Measurements from ENCODE around the gene STXBP3.

STXBP3 gene, protein sequence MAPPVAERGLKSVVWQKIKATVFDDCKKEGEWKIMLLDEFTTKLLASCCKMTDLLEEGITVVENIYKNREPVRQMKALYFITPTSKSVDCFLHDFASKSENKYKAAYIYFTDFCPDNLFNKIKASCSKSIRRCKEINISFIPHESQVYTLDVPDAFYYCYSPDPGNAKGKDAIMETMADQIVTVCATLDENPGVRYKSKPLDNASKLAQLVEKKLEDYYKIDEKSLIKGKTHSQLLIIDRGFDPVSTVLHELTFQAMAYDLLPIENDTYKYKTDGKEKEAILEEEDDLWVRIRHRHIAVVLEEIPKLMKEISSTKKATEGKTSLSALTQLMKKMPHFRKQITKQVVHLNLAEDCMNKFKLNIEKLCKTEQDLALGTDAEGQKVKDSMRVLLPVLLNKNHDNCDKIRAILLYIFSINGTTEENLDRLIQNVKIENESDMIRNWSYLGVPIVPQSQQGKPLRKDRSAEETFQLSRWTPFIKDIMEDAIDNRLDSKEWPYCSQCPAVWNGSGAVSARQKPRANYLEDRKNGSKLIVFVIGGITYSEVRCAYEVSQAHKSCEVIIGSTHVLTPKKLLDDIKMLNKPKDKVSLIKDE

DNA sequence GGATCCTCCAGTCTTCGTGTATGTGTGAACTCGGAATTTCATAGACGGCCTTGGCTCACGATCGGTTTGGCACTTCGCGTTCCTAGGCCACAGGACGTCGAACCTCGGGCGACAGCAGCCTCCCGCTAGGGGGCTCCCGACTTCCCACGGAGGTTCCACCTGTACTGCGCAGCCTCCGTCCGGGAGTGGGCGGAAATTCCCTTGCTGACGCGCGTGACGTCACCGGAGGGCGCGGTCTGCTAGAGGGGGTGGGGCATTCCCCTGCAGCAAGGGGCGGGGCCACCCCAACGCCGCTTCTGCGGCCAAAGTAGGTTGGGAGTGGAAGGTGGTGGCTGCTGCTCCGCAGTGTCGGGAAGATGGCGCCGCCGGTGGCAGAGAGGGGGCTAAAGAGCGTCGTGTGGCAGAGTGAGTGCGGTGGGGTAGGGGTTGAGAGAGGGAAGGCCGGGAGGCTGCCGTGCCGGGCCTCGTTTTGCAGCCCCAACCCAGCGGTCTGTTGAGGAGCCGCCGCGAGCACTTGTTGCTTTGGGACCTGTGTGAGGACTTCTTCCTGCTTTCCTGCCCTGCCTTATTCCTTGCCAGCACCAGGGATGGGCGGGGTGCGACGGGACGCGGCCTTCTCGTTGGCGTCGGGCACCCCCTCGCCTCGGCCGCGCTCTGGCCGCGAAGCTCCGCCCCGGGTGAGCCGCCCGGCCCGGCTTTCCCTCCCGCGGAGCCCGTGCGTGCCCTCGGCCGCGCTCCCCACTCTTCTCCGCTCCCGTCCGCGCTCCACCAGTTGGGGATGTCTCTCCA is at the start of gene STXBP3:
Gene STXBP3 (plus strand): TSS at position 293 of the 789 bp plus-strand sequence. CDS start 64 bp downstream, at position 357.
- TF ChIP-seq, protein P1, sequence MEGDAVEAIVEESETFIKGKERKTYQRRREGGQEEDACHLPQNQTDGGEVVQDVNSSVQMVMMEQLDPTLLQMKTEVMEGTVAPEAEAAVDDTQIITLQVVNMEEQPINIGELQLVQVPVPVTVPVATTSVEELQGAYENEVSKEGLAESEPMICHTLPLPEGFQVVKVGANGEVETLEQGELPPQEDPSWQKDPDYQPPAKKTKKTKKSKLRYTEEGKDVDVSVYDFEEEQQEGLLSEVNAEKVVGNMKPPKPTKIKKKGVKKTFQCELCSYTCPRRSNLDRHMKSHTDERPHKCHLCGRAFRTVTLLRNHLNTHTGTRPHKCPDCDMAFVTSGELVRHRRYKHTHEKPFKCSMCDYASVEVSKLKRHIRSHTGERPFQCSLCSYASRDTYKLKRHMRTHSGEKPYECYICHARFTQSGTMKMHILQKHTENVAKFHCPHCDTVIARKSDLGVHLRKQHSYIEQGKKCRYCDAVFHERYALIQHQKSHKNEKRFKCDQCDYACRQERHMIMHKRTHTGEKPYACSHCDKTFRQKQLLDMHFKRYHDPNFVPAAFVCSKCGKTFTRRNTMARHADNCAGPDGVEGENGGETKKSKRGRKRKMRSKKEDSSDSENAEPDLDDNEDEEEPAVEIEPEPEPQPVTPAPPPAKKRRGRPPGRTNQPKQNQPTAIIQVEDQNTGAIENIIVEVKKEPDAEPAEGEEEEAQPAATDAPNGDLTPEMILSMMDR (IDR thresholded peaks at IDR 0.05) = peak; percentile 98

DNA sequence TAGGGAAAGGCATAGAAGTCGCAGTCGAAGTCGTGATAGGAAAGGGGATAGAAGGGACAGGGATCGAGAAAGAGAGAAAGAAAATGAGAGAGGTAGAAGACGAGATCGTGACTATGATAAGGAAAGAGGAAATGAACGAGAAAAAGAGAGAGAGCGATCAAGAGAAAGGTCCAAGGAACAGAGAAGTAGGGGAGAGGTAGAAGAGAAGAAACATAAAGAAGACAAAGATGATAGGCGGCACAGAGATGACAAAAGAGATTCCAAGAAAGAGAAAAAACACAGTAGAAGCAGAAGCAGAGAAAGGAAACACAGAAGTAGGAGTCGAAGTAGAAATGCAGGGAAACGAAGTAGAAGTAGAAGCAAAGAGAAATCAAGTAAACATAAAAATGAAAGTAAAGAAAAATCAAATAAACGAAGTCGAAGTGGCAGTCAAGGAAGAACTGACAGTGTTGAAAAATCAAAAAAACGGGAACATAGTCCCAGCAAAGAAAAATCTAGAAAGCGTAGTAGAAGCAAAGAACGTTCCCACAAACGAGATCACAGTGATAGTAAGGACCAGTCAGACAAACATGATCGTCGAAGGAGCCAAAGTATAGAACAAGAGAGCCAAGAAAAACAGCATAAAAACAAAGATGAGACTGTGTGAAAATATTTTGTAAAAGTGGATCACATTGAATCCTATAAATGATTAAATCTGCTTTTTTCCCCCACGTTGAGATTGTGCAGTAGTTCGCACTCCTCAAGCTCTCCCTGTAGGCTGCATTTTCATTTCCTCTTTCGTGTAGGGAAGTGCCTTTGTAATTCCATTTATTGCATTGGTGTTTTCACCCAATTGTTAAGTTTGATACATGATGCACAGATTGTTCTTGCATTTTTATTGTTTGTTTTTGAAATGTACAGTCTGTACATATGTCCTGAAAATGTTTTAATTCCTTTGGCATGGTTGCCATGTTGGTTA is 46.8 kb upstream of the STXBP3 start:
- TF ChIP-seq, protein P1 (IDR thresholded peaks at IDR 0.05) = no peak

DNA sequence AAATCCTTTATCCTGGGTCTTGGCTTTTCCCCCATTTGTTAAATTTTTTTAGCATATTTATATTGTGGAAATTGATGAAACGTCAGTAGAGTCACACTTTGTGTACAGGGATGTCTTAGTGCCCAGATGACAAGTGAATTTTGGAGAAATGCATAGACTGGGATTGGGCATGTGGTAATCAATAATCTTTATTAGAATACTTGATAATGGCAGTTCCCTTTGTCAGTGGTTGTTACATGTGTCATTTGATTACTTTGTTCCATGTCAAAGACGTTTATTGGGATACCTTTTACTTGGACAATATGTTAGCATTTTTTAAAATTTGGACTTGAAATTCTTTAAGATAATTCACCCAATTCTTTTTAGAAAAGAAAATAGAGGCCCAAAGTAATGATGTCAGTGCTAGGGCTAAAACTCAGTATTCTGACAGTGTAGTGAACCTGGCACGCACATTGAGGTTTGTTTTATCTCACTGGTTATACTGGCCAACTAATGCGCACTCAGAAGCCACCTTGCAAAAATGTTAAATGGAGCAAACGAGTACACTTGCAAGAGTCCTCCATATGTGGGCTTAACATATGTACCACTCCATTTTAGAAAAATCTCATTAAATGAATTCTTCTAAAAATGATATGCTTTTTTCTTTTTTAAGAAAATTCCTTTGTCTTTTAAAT is 45.2 kb upstream of the STXBP3 start:
- TF ChIP-seq, protein P1 (IDR thresholded peaks at IDR 0.05) = no peak

DNA sequence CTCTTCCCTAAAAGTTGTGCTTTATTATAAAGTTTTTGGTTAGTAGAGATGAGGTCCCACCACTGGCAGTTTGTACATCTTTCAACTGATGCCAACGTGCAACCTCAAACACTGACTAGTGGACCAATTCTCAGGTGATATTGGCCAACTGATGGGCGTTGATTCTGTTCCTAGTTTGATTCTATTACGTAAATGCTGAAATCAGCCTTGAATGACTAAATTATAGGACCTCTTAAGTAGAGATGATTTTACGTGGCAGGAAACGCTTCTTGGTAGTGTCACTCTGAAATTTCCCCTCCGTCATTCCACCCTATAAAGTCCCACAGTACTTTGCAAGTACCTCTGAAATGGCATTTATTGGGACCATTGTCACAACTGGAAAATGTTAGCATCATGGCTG is 42.5 kb upstream of the STXBP3 start:
- TF ChIP-seq, protein P1 (IDR thresholded peaks at IDR 0.05) = no peak

DNA sequence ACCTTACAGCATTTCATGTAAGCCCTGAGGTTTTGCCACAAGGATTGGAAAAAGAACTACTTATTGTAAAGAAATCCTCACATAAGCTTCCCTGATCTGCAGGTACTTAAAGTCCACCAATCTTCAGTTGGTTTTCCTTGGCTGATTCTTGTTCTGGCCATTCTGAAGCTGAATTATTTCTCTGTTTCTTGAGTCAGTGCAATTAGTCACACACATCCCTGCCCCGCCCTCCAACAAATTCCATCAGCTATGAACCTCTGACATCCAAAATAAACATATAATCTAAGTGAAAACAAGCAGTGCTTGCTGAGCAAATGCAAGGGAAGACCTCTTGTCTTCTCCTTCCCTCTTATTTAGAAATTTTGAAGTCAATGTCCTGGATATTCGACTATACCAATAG is 42.0 kb upstream of the STXBP3 start:
- TF ChIP-seq, protein P1 (IDR thresholded peaks at IDR 0.05) = no peak

DNA sequence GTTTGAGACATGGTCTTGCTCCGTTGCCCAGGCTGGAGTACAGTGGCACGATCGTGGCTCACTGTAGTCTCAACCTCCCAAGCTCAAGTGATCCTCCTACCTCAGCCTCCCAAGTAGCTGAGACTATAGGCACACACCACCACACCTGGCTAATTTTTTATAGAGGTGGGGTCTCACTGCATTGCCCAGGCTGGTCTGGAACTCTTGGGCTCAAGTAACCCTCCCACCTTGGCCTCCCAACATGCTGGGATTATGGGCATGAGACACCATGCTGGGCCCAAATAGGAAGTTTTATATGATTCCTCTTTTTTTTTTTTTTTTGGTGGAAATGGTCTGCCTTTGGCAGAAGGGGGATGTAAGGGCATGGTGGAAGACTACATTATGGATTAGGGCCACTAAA is 39.8 kb upstream of the STXBP3 start:
- TF ChIP-seq, protein P1 (IDR thresholded peaks at IDR 0.05) = no peak
